HFF-Myc (cell line): ENCODE data around the gene PARN.

ENCODE experiments used
- DNase-seq: peaks from one replicate; pipeline ENCODE4 v3.0.0-alpha.2; 2011; ENCODE audit warnings: low read depth; ENCODE audit errors: extremely low read depth
- H3K4me3 ChIP-seq: replicated peaks from 2 replicates; pipeline ENCODE4 v1.5.1; 2011; ENCODE audit warnings: low read depth, mild to moderate bottlenecking, control low read depth, low read length
- CTCF ChIP-seq: IDR thresholded peaks from 2 replicates; pipeline ENCODE4 v1.5.1; 2012; ENCODE audit warnings: mild to moderate bottlenecking, low read depth, low read length, control low read depth; ENCODE audit errors: missing control alignments

Gene PARN

GRCh38 chr16:14502256-14502875 is 127.7 kb downstream of the PARN start:
- H3K4me3 ChIP-seq, result no peak overlapping the region
- no peak for DNase-seq
- TF ChIP-seq CTCF, result no peak

- DNase-seq, result peak; percentile 96
- peak overlapping the region; percentile 8; the same call in 1 of the 2 replicates for H3K4me3 ChIP-seq
- no peak for TF ChIP-seq CTCF
Measured at GRCh38 chr16:14501331-14502255, 128.5 kb downstream of the PARN start.

- H3K4me3 ChIP-seq, result no peak overlapping the region
- no peak for TF ChIP-seq CTCF
- DNase-seq, result no peak
Measured at GRCh38 chr16:14500791-14501190, 129.3 kb downstream of the PARN start.

- no peak for DNase-seq
- no peak for TF ChIP-seq CTCF
- H3K4me3 ChIP-seq, result no peak overlapping the region
Measured at GRCh38 chr16:14499110-14499509, 130.9 kb downstream of the PARN start.

GRCh38 chr16:14497245-14498082 is 132.6 kb downstream of the PARN start:
- DNase-seq, result no peak

More at GRCh38 chr16:14497245-14498082, 132.6 kb downstream of the PARN start:
- no peak overlapping the region for H3K4me3 ChIP-seq
- TF ChIP-seq CTCF, result no peak
